ENCODE measurements around the gene WASF2. TPM values are rescaled to one million over a fixed set of nuclear protein-coding genes. Genes with fewer than 3 reads are reported as not detected.

Gene WASF2
- total RNA-seq, 1 donor from 2014 or later = 35.0 TPM

GRCh38 chr1:27359822-27360158 lies 130.2 kb downstream of the WASF2 start:
- peak overlapping the region; percentile 98 for H3K4me2 ChIP-seq
- peaks cover 27% of the 10 kb centered on the region for H3K4me1 ChIP-seq
- H3K9ac ChIP-seq = no peak overlapping the region
- peaks cover 32% of the 10 kb centered on the region for H4K20me1 ChIP-seq (ENCODE audit: low read depth)
- H2AFZ ChIP-seq (replicated peaks) = no peak overlapping the region
- TF ChIP-seq CTCF (IDR thresholded peaks at IDR 0.05) = no peak
- TF ChIP-seq EZH2phosphoT487 (IDR thresholded peaks at IDR 0.05) = no peak
- TF ChIP-seq EZH2 (IDR thresholded peaks at IDR 0.05) = no peak
- Mint-ChIP-seq H3K27me3 (ENCODE audit: insufficient read depth, low read depth) (peaks cover 25% of the 10 kb centered on the region), H3K27ac (no peak overlapping the region), H3K4me1 (peaks cover 38% of the 10 kb centered on the region), H3K9me3 (no peaks in the 10 kb centered on the region), H3K4me3 (peak overlapping the region; percentile 44), H3K36me3 (peaks cover 11% of the 10 kb centered on the region)
- H3K4me3 ChIP-seq = peak overlapping the region; percentile 68
- H3K79me2 ChIP-seq (ENCODE audit: low read depth) = no peaks in the 10 kb centered on the region
- peaks cover 55% of the 10 kb centered on the region for H3K27me3 ChIP-seq
- H3K27ac ChIP-seq = no peak overlapping the region
- no peaks in the 10 kb centered on the region for H3K9me3 ChIP-seq (ENCODE audit: low read depth)
- H3K36me3 ChIP-seq = no peaks in the 10 kb centered on the region
- H3F3A ChIP-seq (ENCODE audit: low read depth) = peaks cover 22% of the 10 kb centered on the region
- no peak for DNase-seq (ENCODE audit: low spot score)

DNA sequence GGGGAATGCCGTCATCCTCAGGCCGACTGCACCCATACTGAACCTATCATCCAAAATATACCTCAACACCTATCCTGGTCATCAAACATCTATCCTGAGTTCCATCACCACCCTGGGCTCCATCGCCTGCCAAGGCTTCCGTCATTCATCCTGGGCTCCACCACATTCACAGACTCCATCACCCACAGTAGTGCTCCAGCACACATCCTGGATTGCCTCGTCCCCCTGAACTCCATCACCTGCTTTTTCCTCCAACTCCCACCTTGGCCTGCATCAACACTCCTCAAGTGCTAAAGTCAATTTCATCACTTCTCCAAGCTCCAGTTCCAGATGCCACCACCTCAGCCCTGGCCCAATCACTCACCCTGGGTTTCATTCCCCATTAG lies 131.0 kb downstream of the WASF2 start:
- TF ChIP-seq EZH2 (IDR thresholded peaks at IDR 0.05) (no peak), EZH2phosphoT487 (IDR thresholded peaks at IDR 0.05) (no peak), CTCF (IDR thresholded peaks at IDR 0.05) (no peak)
- no peak overlapping the region for H3K4me2 ChIP-seq
- Mint-ChIP-seq H3K9me3 (no peaks in the 10 kb centered on the region), H3K27me3 (ENCODE audit: insufficient read depth, low read depth) (peaks cover 25% of the 10 kb centered on the region), H3K36me3 (peaks cover 11% of the 10 kb centered on the region), H3K27ac (peak overlapping the region; percentile 17), H3K4me3 (peak overlapping the region; percentile 6), H3K4me1 (peaks cover 31% of the 10 kb centered on the region)
- peaks cover 24% of the 10 kb centered on the region for H4K20me1 ChIP-seq (ENCODE audit: low read depth)
- no peaks in the 10 kb centered on the region for H3K36me3 ChIP-seq
- no peaks in the 10 kb centered on the region for H3K9me3 ChIP-seq (ENCODE audit: low read depth)
- H3K4me3 ChIP-seq = no peak overlapping the region
- H3K27ac ChIP-seq = no peak overlapping the region
- peaks cover 19% of the 10 kb centered on the region for H3K4me1 ChIP-seq
- peaks cover 55% of the 10 kb centered on the region for H3K27me3 ChIP-seq
- H3K79me2 ChIP-seq (ENCODE audit: low read depth) = no peaks in the 10 kb centered on the region
- no peak overlapping the region for H3K9ac ChIP-seq
- peaks cover 13% of the 10 kb centered on the region for H3F3A ChIP-seq (ENCODE audit: low read depth)
- no peak overlapping the region for H2AFZ ChIP-seq (replicated peaks)
- no peak for DNase-seq (ENCODE audit: low spot score)

GRCh38 chr1:27358038-27358927 lies 131.7 kb downstream of the WASF2 start:
- Histone ChIP-seq H3K9me3 (ENCODE audit: low read depth) (no peaks in the 10 kb centered on the region), H3K27me3 (peaks cover 55% of the 10 kb centered on the region), H3F3A (ENCODE audit: low read depth) (peaks cover 7% of the 10 kb centered on the region), H3K79me2 (ENCODE audit: low read depth) (no peaks in the 10 kb centered on the region), H2AFZ (replicated peaks) (no peak overlapping the region), H3K4me2 (no peak overlapping the region), H4K20me1 (ENCODE audit: low read depth) (peaks cover 17% of the 10 kb centered on the region), H3K9ac (no peak overlapping the region), H3K36me3 (no peaks in the 10 kb centered on the region), H3K27ac (no peak overlapping the region), H3K4me1 (peaks cover 16% of the 10 kb centered on the region), H3K4me3 (no peak overlapping the region)
- H3K4me3 Mint-ChIP-seq = peak overlapping the region; percentile 48
- peaks cover 25% of the 10 kb centered on the region for H3K4me1 Mint-ChIP-seq
- H3K27me3 Mint-ChIP-seq (ENCODE audit: insufficient read depth, low read depth) = peaks cover 23% of the 10 kb centered on the region
- no peak for DNase-seq (ENCODE audit: low spot score)
- TF ChIP-seq EZH2 (IDR thresholded peaks at IDR 0.05) (no peak), CTCF (IDR thresholded peaks at IDR 0.05) (no peak), EZH2phosphoT487 (IDR thresholded peaks at IDR 0.05) (no peak)
- H3K27ac Mint-ChIP-seq = no peak overlapping the region
- H3K36me3 Mint-ChIP-seq = peaks cover 11% of the 10 kb centered on the region
- no peaks in the 10 kb centered on the region for H3K9me3 Mint-ChIP-seq

Measured in neural progenitor cell (in vitro differentiated cells).